Measurements from ENCODE around the gene XPR1.

The XPR1 gene

GRCh38 chr1:180917306-180918065 is 285.7 kb downstream of the XPR1 start:
- peak; percentile 28 for DNase-seq

- DNase-seq: no peak
Measured at GRCh38 chr1:180918519-180918918, 286.7 kb downstream of the XPR1 start.

GRCh38 chr1:180919183-180919700 is 287.4 kb downstream of the XPR1 start:
- no peak for DNase-seq

- no peak for DNase-seq
Measured at GRCh38 chr1:180920193-180920592, 288.4 kb downstream of the XPR1 start.

- no peak for DNase-seq
Measured at GRCh38 chr1:180920702-180921101, 288.9 kb downstream of the XPR1 start.

GRCh38 chr1:180921386-180921785 is 289.6 kb downstream of the XPR1 start:
- DNase-seq: no peak

GRCh38 chr1:180921891-180922630 is 290.2 kb downstream of the XPR1 start:
- peak; percentile 37 for DNase-seq

GRCh38 chr1:180922631-180923015 is 290.8 kb downstream of the XPR1 start:
- no peak for DNase-seq

GRCh38 chr1:180923021-180923841 is 291.4 kb downstream of the XPR1 start:
- peak; percentile 59 for DNase-seq

- no peak for DNase-seq
Measured at GRCh38 chr1:180923887-180924286, 292.1 kb downstream of the XPR1 start.

GRCh38 chr1:180924939-180925338 is 293.1 kb downstream of the XPR1 start:
- DNase-seq: no peak

- no peak for DNase-seq
Measured at GRCh38 chr1:180925471-180926051, 293.7 kb downstream of the XPR1 start.

- DNase-seq: peak; percentile 16
Measured at GRCh38 chr1:180926164-180926981, 294.6 kb downstream of the XPR1 start.

GRCh38 chr1:180927348-180927747 is 295.5 kb downstream of the XPR1 start:
- no peak for DNase-seq

- DNase-seq: no peak
Measured at GRCh38 chr1:180927841-180928240, 296.0 kb downstream of the XPR1 start.

- no peak for DNase-seq
Measured at GRCh38 chr1:180928331-180929230, 296.8 kb downstream of the XPR1 start.

GRCh38 chr1:180929389-180929788 is 297.6 kb downstream of the XPR1 start:
- no peak for DNase-seq

- no peak for DNase-seq
Measured at GRCh38 chr1:180930687-180931086, 298.9 kb downstream of the XPR1 start.

- no peak for DNase-seq
Measured at GRCh38 chr1:180931529-180931928, 299.7 kb downstream of the XPR1 start.

GRCh38 chr1:180932378-180932777 is 300.6 kb downstream of the XPR1 start:
- no peak for DNase-seq

- DNase-seq: no peak
Measured at GRCh38 chr1:180933141-180933540, 301.3 kb downstream of the XPR1 start.
